ENCODE measurements around the gene S100A7A. TPM values are rescaled to one million over a fixed set of nuclear protein-coding genes. Genes with fewer than 3 reads are reported as not detected.

The S100A7A gene
- polyA plus RNA-seq, 3 donors = not detected

DNA sequence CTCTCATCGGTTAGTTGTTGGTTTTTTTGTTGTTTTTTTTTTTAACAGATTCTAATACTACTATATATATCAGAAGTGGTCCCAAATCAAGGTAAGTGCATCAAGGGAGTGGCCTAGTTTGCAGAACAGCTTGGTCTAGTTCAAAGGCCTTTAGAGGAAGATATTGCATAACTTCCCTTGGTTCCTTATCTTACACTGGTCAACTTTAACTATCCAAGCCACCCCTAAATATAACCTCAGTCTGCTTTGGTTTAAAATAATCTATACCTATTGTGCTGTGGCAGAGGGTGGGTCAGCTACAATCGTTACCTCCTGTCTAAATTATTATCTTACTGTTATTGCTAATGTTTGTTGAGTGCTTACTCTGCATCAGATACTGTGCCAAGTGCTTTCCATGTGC, 47.8 kb upstream of the S100A7A start:
- Mint-ChIP-seq H3K36me3 (peaks cover 14 to 20% of the 10 kb centered on the region in 2 donors), H3K9me3 (peaks cover 0 to 6% (median 1%) of the 10 kb centered on the region in 7 donors), H3K4me3 (peak overlapping the region in 1 of 2 donors; percentile 63), H3K27me3 (ENCODE audit: low read depth in 3 of 3) (peaks cover 0 to 1% (median 0%) of the 10 kb centered on the region in 3 donors), H3K4me1 (peaks cover 96% of the 10 kb centered on the region), H3K27ac (peak overlapping the region; percentile 70 to 92 (median 84))
- Histone ChIP-seq H3K79me2 (ENCODE audit: insufficient read depth, low read length) (peaks cover 55% of the 10 kb centered on the region), H3K9me3 (replicated peaks in 1 of 2; ENCODE audit: control insufficient read depth in 1 of 2, insufficient read depth in 1 of 2, low read length in 2 of 2) (no peaks in the 10 kb centered on the region), H3K27ac (ENCODE audit: low read depth in 1 of 2, low read length in 2 of 2) (peak overlapping the region; percentile 18 to 85), H3K4me1 (ENCODE audit: control insufficient read depth in 1 of 2, insufficient read depth in 2 of 2, low read length in 2 of 2) (peaks cover 98 to 100% of the 10 kb centered on the region in 2 donors), H2AFZ (ENCODE audit: insufficient read depth, low read depth, low read length, poor library complexity, severe bottlenecking) (no peak overlapping the region), H4K20me1 (ENCODE audit: insufficient read depth, low read length) (no peaks in the 10 kb centered on the region), H3K4me3 (replicated peaks in 1 of 3; ENCODE audit: low read depth in 2 of 3, low read length in 3 of 3) (peak overlapping the region in 1 of 3 experiments; percentile 54), H3K36me3 (replicated peaks in 1 of 2; ENCODE audit: control insufficient read depth in 1 of 2, insufficient read depth in 2 of 2, low read length in 2 of 2) (no peaks in the 10 kb centered on the region), H3K4me2 (replicated peaks; ENCODE audit: extremely low read depth, low read length, poor library complexity, severe bottlenecking) (peak overlapping the region; percentile 54), H3K9ac (ENCODE audit: insufficient read depth, low read length, poor library complexity, severe bottlenecking) (no peak overlapping the region), H3K27me3 (ENCODE audit: control insufficient read depth in 2 of 2, insufficient read depth in 2 of 2, low read length in 2 of 2) (no peaks in the 10 kb centered on the region)
- no CpG with 5 or more reads among the region's 2 CpGs for WGBS (ENCODE audit: insufficient coverage)
- peak in 1 of 3 donors; percentile 72 for DNase-seq
- TF ChIP-seq, protein P1, sequence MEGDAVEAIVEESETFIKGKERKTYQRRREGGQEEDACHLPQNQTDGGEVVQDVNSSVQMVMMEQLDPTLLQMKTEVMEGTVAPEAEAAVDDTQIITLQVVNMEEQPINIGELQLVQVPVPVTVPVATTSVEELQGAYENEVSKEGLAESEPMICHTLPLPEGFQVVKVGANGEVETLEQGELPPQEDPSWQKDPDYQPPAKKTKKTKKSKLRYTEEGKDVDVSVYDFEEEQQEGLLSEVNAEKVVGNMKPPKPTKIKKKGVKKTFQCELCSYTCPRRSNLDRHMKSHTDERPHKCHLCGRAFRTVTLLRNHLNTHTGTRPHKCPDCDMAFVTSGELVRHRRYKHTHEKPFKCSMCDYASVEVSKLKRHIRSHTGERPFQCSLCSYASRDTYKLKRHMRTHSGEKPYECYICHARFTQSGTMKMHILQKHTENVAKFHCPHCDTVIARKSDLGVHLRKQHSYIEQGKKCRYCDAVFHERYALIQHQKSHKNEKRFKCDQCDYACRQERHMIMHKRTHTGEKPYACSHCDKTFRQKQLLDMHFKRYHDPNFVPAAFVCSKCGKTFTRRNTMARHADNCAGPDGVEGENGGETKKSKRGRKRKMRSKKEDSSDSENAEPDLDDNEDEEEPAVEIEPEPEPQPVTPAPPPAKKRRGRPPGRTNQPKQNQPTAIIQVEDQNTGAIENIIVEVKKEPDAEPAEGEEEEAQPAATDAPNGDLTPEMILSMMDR (IDR thresholded peaks at IDR 0.05) = no peak
- intact Hi-C loops (cut with micrococcal nuclease) = loop anchor here in 1 of 2 donors (10.0 kb wide), 1 partner anchor 206 kb away; no protein-coding TSS in a partner anchor

DNA sequence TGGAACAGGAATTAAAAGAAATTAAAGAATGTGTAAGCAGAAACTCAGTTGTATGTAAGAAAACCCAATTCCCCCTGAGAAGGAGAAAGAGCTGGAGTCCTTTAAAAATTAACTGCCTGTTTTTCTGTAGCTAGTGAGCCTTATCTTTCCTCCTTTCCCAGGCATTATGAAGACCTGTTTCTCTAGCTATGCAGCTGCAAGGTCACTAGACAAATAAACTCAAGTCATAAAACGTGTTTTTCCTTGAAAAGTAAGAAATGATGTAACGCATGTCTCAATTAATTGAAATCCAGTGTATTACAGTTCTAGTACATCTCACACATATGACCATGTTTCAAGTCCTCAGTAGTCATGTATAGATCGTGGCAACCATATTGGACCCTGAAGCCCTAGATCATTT, 46.2 kb upstream of the S100A7A start:
- no peaks in the 10 kb centered on the region for H3K27me3 ChIP-seq (ENCODE audit: control insufficient read depth in 2 of 2, insufficient read depth in 2 of 2, low read length in 2 of 2)
- H3K4me3 Mint-ChIP-seq = no peak overlapping the region
- peaks cover 59% of the 10 kb centered on the region for H3K79me2 ChIP-seq (ENCODE audit: insufficient read depth, low read length)
- no CpG with 5 or more reads among the region's 3 CpGs for WGBS (ENCODE audit: insufficient coverage)
- no peak overlapping the region for H3K9ac ChIP-seq (ENCODE audit: insufficient read depth, low read length, poor library complexity, severe bottlenecking)
- no peaks in the 10 kb centered on the region for H3K27me3 Mint-ChIP-seq (ENCODE audit: low read depth in 3 of 3)
- H3K4me1 Mint-ChIP-seq = peaks cover 96% of the 10 kb centered on the region
- H3K36me3 Mint-ChIP-seq = peaks cover 17 to 19% of the 10 kb centered on the region in 2 donors
- peaks cover 0 to 6% (median 1%) of the 10 kb centered on the region in 7 donors for H3K9me3 Mint-ChIP-seq
- DNase-seq = no peak
- H3K4me3 ChIP-seq (replicated peaks in 1 of 3; ENCODE audit: low read depth in 2 of 3, low read length in 3 of 3) = peak overlapping the region in 1 of 3 experiments; percentile 6
- H3K27ac Mint-ChIP-seq = peak overlapping the region in 2 of 7 donors; percentile 26 to 77
- no peaks in the 10 kb centered on the region for H3K9me3 ChIP-seq (replicated peaks in 1 of 2; ENCODE audit: control insufficient read depth in 1 of 2, insufficient read depth in 1 of 2, low read length in 2 of 2)
- peaks cover 98 to 100% of the 10 kb centered on the region in 2 donors for H3K4me1 ChIP-seq (ENCODE audit: control insufficient read depth in 1 of 2, insufficient read depth in 2 of 2, low read length in 2 of 2)
- no peak overlapping the region for H3K4me2 ChIP-seq (replicated peaks; ENCODE audit: extremely low read depth, low read length, poor library complexity, severe bottlenecking)
- intact Hi-C loops (cut with micrococcal nuclease) = no loop called here
- TF ChIP-seq, protein P1 (IDR thresholded peaks at IDR 0.05) = no peak
- peak overlapping the region in 1 of 2 donors; percentile 85 for H3K27ac ChIP-seq (ENCODE audit: low read depth in 1 of 2, low read length in 2 of 2)
- H3K36me3 ChIP-seq (replicated peaks in 1 of 2; ENCODE audit: control insufficient read depth in 1 of 2, insufficient read depth in 2 of 2, low read length in 2 of 2) = no peaks in the 10 kb centered on the region
- H2AFZ ChIP-seq (ENCODE audit: insufficient read depth, low read depth, low read length, poor library complexity, severe bottlenecking) = no peak overlapping the region
- H4K20me1 ChIP-seq (ENCODE audit: insufficient read depth, low read length) = no peaks in the 10 kb centered on the region

All from CD14-positive monocyte (primary cell).